ENCODE results near the gene C1D.

GRCh38 chr2:68099260-68099659, 36.5 kb upstream of the C1D start:
- no peak for TF ChIP-seq CTCF (IDR thresholded peaks at IDR 0.05; ENCODE audit: poor library complexity)
- TF ChIP-seq EZH2 (IDR thresholded peaks at IDR 0.05; ENCODE audit: borderline replicate concordance) = no peak

Data from hepatocyte (in vitro differentiated cells).